GM23338 (cell line): ENCODE data around the gene GSTM5. TPM values are rescaled to one million over a fixed set of nuclear protein-coding genes. Genes with fewer than 3 reads are reported as not detected.
"Not testable (repeated sequence)": the region's sequence is repeated elsewhere in the genome, so short reads cannot be mapped to it uniquely, and the experiment has no call there.

Experiments used
- ATAC-seq: fragments of 200-7000 bp; cut with Tn5 transposase; 3 replicates; pipeline ENCODE4 v1.9.1; 2020
- DNase-seq: peaks from one replicate; pipeline ENCODE4 v3.0.0-alpha.2; 2015; ENCODE audit warnings: low spot score
- H2AFZ ChIP-seq: fragments of 200-600 bp; sonication (generic); 2 replicates; pipeline ENCODE4 v1.8.0; 2016; ENCODE audit warnings: antibody characterized with exemption, mild to moderate bottlenecking, moderate library complexity
- H3F3A ChIP-seq: fragments of 200-600 bp; sonication (generic); replicated peaks from 2 replicates; pipeline ENCODE4 v1.8.0; 2017; ENCODE audit warnings: antibody characterized with exemption, mixed run types, low read depth
- H3K27ac ChIP-seq: fragments of 200-600 bp; sonication (generic); 2 replicates; pipeline ENCODE4 v1.6.1; 2016; ENCODE audit warnings: low read depth
- H3K27me3 ChIP-seq: fragments of 200-600 bp; sonication (generic); 2 replicates; pipeline ENCODE4 v1.8.0; 2016; ENCODE audit warnings: mild to moderate bottlenecking, mixed run types, moderate library complexity; ENCODE audit not compliant: insufficient read depth
- H3K36me3 ChIP-seq: fragments of 200-600 bp; sonication (generic); 2 replicates; pipeline ENCODE4 v1.8.0; 2016; ENCODE audit warnings: mild to moderate bottlenecking; ENCODE audit not compliant: insufficient read depth
- H3K4me1 ChIP-seq: fragments of 200-600 bp; sonication (generic); 2 replicates; pipeline ENCODE4 v1.8.0; 2016; ENCODE audit warnings: mild to moderate bottlenecking, moderate library complexity; ENCODE audit not compliant: insufficient read depth
- H3K4me2 ChIP-seq: fragments of 200-600 bp; sonication (generic); 2 replicates; pipeline ENCODE4 v1.7.1; 2017; ENCODE audit warnings: mixed run types
- H3K4me3 ChIP-seq: fragments of 200-600 bp; sonication (generic); 2 replicates; pipeline ENCODE4 v1.6.1; 2016; ENCODE audit warnings: mixed run types
- H3K79me2 ChIP-seq: fragments of 200-600 bp; sonication (generic); replicated peaks from 2 replicates; pipeline ENCODE4 v1.8.0; 2017; ENCODE audit warnings: mild to moderate bottlenecking; ENCODE audit not compliant: insufficient read depth
- H3K9me2 ChIP-seq: fragments of 200-600 bp; sonication (generic); 2 replicates; pipeline ENCODE4 v1.8.0; 2017; ENCODE audit not compliant: insufficient read depth
- H4K20me1 ChIP-seq: fragments of 200-600 bp; sonication (generic); replicated peaks from 2 replicates; pipeline ENCODE4 v1.8.0; 2017; ENCODE audit warnings: mild to moderate bottlenecking; ENCODE audit not compliant: insufficient read depth
- H3K27ac Mint-ChIP-seq: 2 replicates; pipeline ENCODE4 v1.8.0; 2020; ENCODE audit warnings: inconsistent platforms, mild to moderate bottlenecking, moderate library complexity, mixed read lengths
- H3K27me3 Mint-ChIP-seq: 3 replicates; pipeline ENCODE4 v1.8.0; 2022; ENCODE audit warnings: low read depth, mild to moderate bottlenecking, moderate library complexity, mixed read lengths, inconsistent platforms; ENCODE audit not compliant: insufficient read depth, poor library complexity
- H3K36me3 Mint-ChIP-seq: 3 replicates; pipeline ENCODE4 v1.8.0; 2021; ENCODE audit warnings: low read depth, mild to moderate bottlenecking, inconsistent platforms, moderate library complexity, mixed read lengths
- H3K4me1 Mint-ChIP-seq: 3 replicates; pipeline ENCODE4 v1.8.0; 2020; ENCODE audit warnings: mild to moderate bottlenecking, inconsistent platforms, mixed read lengths
- H3K4me3 Mint-ChIP-seq: 3 replicates; pipeline ENCODE4 v1.8.0; 2021; ENCODE audit warnings: moderate library complexity, mild to moderate bottlenecking, inconsistent platforms, mixed read lengths
- H3K9me3 Mint-ChIP-seq: 3 replicates; pipeline ENCODE4 v1.8.0; 2020; ENCODE audit warnings: moderate library complexity, mild to moderate bottlenecking, inconsistent platforms, mixed read lengths
- CREB1 ChIP-seq: fragments of 250-450 bp; sonication (Bioruptor Pico); IDR thresholded peaks from 2 replicates; pipeline ENCODE4 v1.5.0; 2020; ENCODE audit warnings: low read depth, mild to moderate bottlenecking, moderate library complexity
- EZH2 ChIP-seq: fragments of 200-600 bp; sonication (generic); IDR thresholded peaks from one replicate; pipeline ENCODE4 v1.8.0; 2017; ENCODE audit warnings: antibody characterized with exemption, mild to moderate bottlenecking, low read depth; ENCODE audit not compliant: unreplicated experiment
- EZH2phosphoT487 ChIP-seq: fragments of 200-600 bp; sonication (generic); IDR thresholded peaks from one replicate; pipeline ENCODE4 v1.8.1; 2018; ENCODE audit warnings: antibody characterized with exemption; ENCODE audit not compliant: unreplicated experiment
- NANOG ChIP-seq: IDR thresholded peaks from 2 replicates; pipeline ENCODE4 v1.6.1; 2016; ENCODE audit warnings: antibody characterized with exemption, borderline replicate concordance
- POLR2AphosphoS5 ChIP-seq: IDR thresholded peaks from 2 replicates; pipeline ENCODE4 v1.6.1; 2016; ENCODE audit warnings: antibody characterized with exemption, low read depth
- ZNF331 ChIP-seq: fragments of 250-450 bp; sonication (Bioruptor Pico); IDR thresholded peaks from 2 replicates; pipeline ENCODE4 v1.5.0; 2020; ENCODE audit warnings: low read depth, mild to moderate bottlenecking, moderate library complexity
- polyA plus RNA-seq: library from polyadenylated mRNA; unstranded; fragments of >200 nt; fragmentation: Nextera tagmentation; extraction: Ambion mirVana; gene quantifications from 2 replicates; pipeline ENCODE4 v1.2.1, GENCODE V29; 2016
- total RNA-seq: library from RNA; depleted of rRNA; stranded (reverse); fragments of >200 nt; shearing (Covaris generic); gene quantifications from 2 replicates; pipeline ENCODE4 v1.2.3, GENCODE V29; 2014
- TF ChIP-seq, protein P1 (sequence below): IDR thresholded peaks from one replicate; pipeline ENCODE4 v1.6.1; 2018; ENCODE audit warnings: antibody characterized with exemption; ENCODE audit not compliant: unreplicated experiment
- TF ChIP-seq, protein P2 (sequence below), 2 experiments: fragments of 200-600 bp in 1 of 2; sonication (generic) in 1 of 2; conservative IDR thresholded peaks; 2 replicates each; pipeline versions ENCODE4 v1.5.1 to v1.6.1; 2016 to 2017; ENCODE audit warnings: antibody characterized with exemption in 2 of 2, low read depth in 2 of 2, mild to moderate bottlenecking in 2 of 2, moderate library complexity in 1 of 2
- TF ChIP-seq, protein P3 (sequence below): IDR thresholded peaks from 2 replicates; pipeline ENCODE4 v1.6.1; 2016; ENCODE audit warnings: antibody characterized with exemption

Gene GSTM5
- total and polyA plus RNA-seq, 2 experiments from 2014 or later, result 2.5 to 5.0 TPM

DNA sequence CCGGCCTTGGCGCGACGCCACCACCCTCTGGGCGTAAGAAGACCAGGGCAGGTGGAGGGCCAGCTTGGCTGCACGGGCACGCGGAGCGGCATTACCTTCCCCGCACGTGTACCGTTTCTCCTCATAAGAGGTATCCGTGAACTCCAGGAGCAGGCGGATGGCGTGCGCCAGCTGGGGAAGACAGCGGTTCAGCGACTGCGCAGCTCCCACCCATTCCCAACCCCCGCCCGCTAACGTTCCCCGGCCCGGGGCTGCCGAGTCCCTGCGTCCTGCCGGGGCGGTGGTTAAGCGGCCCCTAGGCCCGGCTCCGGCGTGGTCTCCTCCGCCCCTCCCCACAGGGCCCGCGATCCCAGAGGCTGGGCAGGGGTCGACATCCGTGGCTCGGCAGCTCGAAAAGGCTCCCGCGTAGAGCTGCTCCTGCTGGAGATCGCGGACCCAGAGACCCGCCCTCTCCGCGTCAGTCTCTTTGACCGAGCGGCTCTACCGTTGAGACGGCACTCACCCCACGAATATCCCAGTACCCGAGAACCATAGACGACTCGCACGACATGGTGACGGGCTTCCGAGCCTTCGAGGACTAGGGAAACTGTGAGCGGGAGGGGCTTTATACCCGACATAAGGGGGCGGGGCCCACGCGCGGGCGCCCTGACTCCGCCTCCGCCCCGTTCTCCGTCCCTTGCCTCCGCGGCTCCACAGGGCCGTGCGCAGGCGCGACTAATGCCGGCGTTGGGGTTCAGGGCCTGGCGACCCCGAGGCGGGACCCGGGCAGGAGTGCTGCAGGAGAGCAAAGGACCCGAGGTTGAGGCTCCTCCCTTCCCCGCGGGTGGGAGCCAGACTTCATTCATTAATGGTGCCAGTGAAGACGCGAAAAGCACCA, 27.9 kb downstream of the GSTM5 start (continued):
- peak; percentile 30 for TF ChIP-seq EZH2
- peak; percentile 78 for TF ChIP-seq POLR2AphosphoS5
- TF ChIP-seq, protein P1, sequence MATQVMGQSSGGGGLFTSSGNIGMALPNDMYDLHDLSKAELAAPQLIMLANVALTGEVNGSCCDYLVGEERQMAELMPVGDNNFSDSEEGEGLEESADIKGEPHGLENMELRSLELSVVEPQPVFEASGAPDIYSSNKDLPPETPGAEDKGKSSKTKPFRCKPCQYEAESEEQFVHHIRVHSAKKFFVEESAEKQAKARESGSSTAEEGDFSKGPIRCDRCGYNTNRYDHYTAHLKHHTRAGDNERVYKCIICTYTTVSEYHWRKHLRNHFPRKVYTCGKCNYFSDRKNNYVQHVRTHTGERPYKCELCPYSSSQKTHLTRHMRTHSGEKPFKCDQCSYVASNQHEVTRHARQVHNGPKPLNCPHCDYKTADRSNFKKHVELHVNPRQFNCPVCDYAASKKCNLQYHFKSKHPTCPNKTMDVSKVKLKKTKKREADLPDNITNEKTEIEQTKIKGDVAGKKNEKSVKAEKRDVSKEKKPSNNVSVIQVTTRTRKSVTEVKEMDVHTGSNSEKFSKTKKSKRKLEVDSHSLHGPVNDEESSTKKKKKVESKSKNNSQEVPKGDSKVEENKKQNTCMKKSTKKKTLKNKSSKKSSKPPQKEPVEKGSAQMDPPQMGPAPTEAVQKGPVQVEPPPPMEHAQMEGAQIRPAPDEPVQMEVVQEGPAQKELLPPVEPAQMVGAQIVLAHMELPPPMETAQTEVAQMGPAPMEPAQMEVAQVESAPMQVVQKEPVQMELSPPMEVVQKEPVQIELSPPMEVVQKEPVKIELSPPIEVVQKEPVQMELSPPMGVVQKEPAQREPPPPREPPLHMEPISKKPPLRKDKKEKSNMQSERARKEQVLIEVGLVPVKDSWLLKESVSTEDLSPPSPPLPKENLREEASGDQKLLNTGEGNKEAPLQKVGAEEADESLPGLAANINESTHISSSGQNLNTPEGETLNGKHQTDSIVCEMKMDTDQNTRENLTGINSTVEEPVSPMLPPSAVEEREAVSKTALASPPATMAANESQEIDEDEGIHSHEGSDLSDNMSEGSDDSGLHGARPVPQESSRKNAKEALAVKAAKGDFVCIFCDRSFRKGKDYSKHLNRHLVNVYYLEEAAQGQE, result no peak
- TF ChIP-seq NANOG, result no peak
- no peak for TF ChIP-seq EZH2phosphoT487
- TF ChIP-seq ZNF331 (CRISPR knock-in tag), result no peak
- TF ChIP-seq, protein P2, sequence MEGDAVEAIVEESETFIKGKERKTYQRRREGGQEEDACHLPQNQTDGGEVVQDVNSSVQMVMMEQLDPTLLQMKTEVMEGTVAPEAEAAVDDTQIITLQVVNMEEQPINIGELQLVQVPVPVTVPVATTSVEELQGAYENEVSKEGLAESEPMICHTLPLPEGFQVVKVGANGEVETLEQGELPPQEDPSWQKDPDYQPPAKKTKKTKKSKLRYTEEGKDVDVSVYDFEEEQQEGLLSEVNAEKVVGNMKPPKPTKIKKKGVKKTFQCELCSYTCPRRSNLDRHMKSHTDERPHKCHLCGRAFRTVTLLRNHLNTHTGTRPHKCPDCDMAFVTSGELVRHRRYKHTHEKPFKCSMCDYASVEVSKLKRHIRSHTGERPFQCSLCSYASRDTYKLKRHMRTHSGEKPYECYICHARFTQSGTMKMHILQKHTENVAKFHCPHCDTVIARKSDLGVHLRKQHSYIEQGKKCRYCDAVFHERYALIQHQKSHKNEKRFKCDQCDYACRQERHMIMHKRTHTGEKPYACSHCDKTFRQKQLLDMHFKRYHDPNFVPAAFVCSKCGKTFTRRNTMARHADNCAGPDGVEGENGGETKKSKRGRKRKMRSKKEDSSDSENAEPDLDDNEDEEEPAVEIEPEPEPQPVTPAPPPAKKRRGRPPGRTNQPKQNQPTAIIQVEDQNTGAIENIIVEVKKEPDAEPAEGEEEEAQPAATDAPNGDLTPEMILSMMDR (conservative IDR thresholded peaks at IDR 0.05; ENCODE audit: low read depth in 2 of 2), result no peak
- TF ChIP-seq CREB1, result peak; percentile 56
- TF ChIP-seq, protein P3, sequence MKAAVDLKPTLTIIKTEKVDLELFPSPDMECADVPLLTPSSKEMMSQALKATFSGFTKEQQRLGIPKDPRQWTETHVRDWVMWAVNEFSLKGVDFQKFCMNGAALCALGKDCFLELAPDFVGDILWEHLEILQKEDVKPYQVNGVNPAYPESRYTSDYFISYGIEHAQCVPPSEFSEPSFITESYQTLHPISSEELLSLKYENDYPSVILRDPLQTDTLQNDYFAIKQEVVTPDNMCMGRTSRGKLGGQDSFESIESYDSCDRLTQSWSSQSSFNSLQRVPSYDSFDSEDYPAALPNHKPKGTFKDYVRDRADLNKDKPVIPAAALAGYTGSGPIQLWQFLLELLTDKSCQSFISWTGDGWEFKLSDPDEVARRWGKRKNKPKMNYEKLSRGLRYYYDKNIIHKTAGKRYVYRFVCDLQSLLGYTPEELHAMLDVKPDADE, result no peak

DNA sequence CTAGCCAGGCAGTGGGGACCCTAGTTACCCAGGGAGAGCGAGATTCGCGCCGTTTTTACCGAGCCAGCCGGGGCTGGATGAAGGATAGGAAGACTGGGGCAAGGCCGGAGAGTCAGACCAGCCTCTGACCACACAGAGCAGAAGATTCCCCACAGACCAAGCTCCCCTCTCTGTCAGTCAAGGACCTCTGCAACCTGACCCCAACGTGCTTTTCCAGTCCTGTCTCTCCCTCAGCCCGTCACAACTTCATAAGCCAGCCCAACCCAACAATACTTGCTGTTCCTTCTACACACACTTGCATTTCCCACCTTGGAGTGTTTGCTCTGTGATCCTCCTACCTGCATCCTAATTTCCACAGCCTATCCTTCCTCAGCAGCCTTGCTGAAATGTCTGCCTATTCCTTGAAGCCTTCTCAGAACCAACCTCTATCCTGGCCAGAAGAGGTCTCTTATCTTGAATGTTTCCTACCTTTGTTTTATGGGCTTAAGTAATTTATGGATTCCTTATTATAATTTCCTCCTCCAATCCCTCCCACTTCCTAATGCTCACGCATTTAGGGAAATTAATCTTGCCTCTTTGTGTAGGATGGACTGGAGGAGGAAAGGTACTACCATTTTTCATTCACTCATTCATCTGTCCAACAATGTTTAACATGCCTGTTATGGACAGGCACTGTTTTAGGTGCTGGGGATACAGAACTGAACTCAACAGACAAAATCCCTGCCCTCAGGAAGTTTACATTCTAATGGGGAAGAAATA, 28.7 kb downstream of the GSTM5 start, which contains the start of gene GSTM3:
Gene GSTM3 (minus strand): TSS at position 424 of the 759 bp plus-strand sequence. CDS start 751 bp downstream, outside the sequence.
- no peak for DNase-seq
- Mint-ChIP-seq H3K4me1 (peaks cover 5% of the 10 kb centered on the region), H3K9me3 (no peaks in the 10 kb centered on the region; the same call in 2 of the 3 replicates), H3K4me3 (peak within 1 kb of the TSS; percentile 66), H3K36me3 (no peaks in the 10 kb centered on the region), H3K27me3 (peaks cover 28% of the 10 kb centered on the region), H3K27ac (no peak within 1 kb of the TSS)
- ATAC-seq, result peak; percentile 61
- Histone ChIP-seq H3K4me2 (peak within 1 kb of the TSS; percentile 86), H3K36me3 (no peaks in the 10 kb centered on the region), H3K27me3 (peaks cover 56% of the 10 kb centered on the region), H2AFZ (peak within 1 kb of the TSS; percentile 99), H3K9me2 (0 out of 2 replicates have a peak, but pooled peaks cover 3% of the 10 kb centered on the region), H4K20me1 (peaks cover 4% of the 10 kb centered on the region), H3F3A (0 out of 2 replicates have a peak, but pooled peaks cover 2% of the 10 kb centered on the region), H3K4me1 (peaks cover 9% of the 10 kb centered on the region; the same call in 1 of the 2 replicates), H3K27ac (no peak within 1 kb of the TSS), H3K79me2 (no peaks in the 10 kb centered on the region), H3K4me3 (peak within 1 kb of the TSS; percentile 74)
- no peak for TF ChIP-seq EZH2
- TF ChIP-seq, protein P2 (conservative IDR thresholded peaks at IDR 0.05; ENCODE audit: low read depth in 2 of 2), result peak in 1 of 2 experiments; percentile 16; a peak in 1 of 4 replicates

DNA sequence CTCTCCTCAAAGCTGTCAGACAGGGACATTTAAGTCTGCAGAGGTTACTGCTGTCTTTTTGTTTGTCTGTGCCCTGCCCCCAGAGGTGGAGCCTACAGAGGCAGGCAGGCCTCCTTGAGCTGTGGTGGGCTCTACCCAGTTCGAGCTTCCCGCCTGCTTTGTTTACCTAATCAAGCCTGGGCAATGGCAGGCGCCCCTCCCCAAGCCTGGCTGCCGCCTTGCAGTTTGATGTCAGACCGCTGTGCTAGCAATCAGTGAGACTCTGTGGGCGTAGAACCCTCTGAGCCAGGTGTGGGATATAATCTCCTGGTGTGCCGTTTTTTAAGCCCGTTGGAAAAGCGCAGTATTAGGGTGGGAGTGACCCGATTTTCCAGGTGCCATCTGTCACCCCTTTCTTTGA, 36.3 kb downstream of the GSTM5 start:
- H3K4me1 Mint-ChIP-seq, H3F3A ChIP-seq, H3K4me2 ChIP-seq, H3K4me3 ChIP-seq, H2AFZ ChIP-seq, H3K79me2 ChIP-seq, H4K20me1 ChIP-seq, H3K4me3 Mint-ChIP-seq, H3K27ac ChIP-seq, H3K27ac Mint-ChIP-seq, DNase-seq, H3K36me3 ChIP-seq, H3K27me3 ChIP-seq, H3K36me3 Mint-ChIP-seq, H3K27me3 Mint-ChIP-seq, H3K4me1 ChIP-seq, ATAC-seq, H3K9me2 ChIP-seq: not testable (repeated sequence)
- peaks cover 23% of the 10 kb centered on the region for H3K9me3 Mint-ChIP-seq
